H9 (cell line): ENCODE results near the gene ITGA11. TPM values are rescaled to one million over a fixed set of nuclear protein-coding genes. Genes with fewer than 3 reads are reported as not detected.

Source experiments
- DNase-seq: peaks from one replicate; pipeline ENCODE4 v3.0.0-alpha.2; 2017
- H2AFZ ChIP-seq: one replicate; pipeline ENCODE4 v1.6.1; 2013; ENCODE audit warnings: mild to moderate bottlenecking, low read length, control low read depth, moderate library complexity
- H2AK5ac ChIP-seq: 2 replicates; pipeline ENCODE4 v1.6.1; 2013; ENCODE audit warnings: low read length, control low read depth, mixed read lengths; ENCODE audit not compliant: insufficient read length
- H2BK120ac ChIP-seq: one replicate; pipeline ENCODE4 v1.6.1; 2013; ENCODE audit warnings: low read depth, mild to moderate bottlenecking, low read length, control low read depth, inconsistent platforms; ENCODE audit not compliant: poor library complexity, severe bottlenecking
- H2BK12ac ChIP-seq: 2 replicates; pipeline ENCODE4 v1.6.1; 2013; ENCODE audit warnings: low read length, control low read depth, mixed read lengths, low read depth; ENCODE audit not compliant: insufficient read length
- H2BK15ac ChIP-seq: 2 replicates; pipeline ENCODE4 v1.6.1; 2013; ENCODE audit warnings: low read depth, low read length, control low read depth
- H2BK20ac ChIP-seq: one replicate; pipeline ENCODE4 v1.6.1; 2013; ENCODE audit warnings: low read depth, mild to moderate bottlenecking, low read length, control low read depth, inconsistent platforms; ENCODE audit not compliant: poor library complexity, severe bottlenecking
- H2BK5ac ChIP-seq: 2 replicates; pipeline ENCODE4 v1.6.1; 2013; ENCODE audit warnings: low read length, control low read depth, mixed read lengths; ENCODE audit not compliant: insufficient read length
- H3K14ac ChIP-seq: 2 replicates; pipeline ENCODE4 v1.6.1; 2013; ENCODE audit warnings: low read length, control low read depth; ENCODE audit not compliant: insufficient read depth
- H3K18ac ChIP-seq: 2 replicates; pipeline ENCODE4 v1.6.1; 2013; ENCODE audit warnings: low read depth, mild to moderate bottlenecking, mixed read lengths, low read length, control low read depth; ENCODE audit not compliant: insufficient read length
- H3K23ac ChIP-seq: 2 replicates; pipeline ENCODE4 v1.6.1; 2013; ENCODE audit warnings: low read length, control low read depth, mixed read lengths, low read depth; ENCODE audit not compliant: insufficient read length
- H3K23me2 ChIP-seq: 2 replicates; pipeline ENCODE4 v1.6.1; 2013; ENCODE audit warnings: low read depth, mild to moderate bottlenecking, mixed read lengths, low read length, control low read depth; ENCODE audit not compliant: insufficient read length, poor library complexity, severe bottlenecking
- H3K27ac ChIP-seq: 2 replicates; pipeline ENCODE4 v1.5.1; 2013; ENCODE audit warnings: low read length, control low read depth, mixed read lengths, low read depth; ENCODE audit not compliant: insufficient read length
- H3K27me3 ChIP-seq: 2 replicates; pipeline ENCODE4 v1.6.1; 2013; ENCODE audit warnings: low read length, control low read depth, inconsistent platforms; ENCODE audit not compliant: insufficient read depth
- H3K4ac ChIP-seq: 2 replicates; pipeline ENCODE4 v1.6.1; 2013; ENCODE audit warnings: low read depth, mild to moderate bottlenecking, control low read depth, inconsistent platforms, low read length, moderate library complexity
- H3K4me1 ChIP-seq: 2 replicates; pipeline ENCODE4 v1.6.1; 2013; ENCODE audit warnings: low read length, control low read depth, inconsistent platforms; ENCODE audit not compliant: insufficient read depth
- H3K4me2 ChIP-seq: 2 replicates; pipeline ENCODE4 v1.6.1; 2013; ENCODE audit warnings: low read length, control low read depth, mixed read lengths; ENCODE audit not compliant: insufficient read length, insufficient read depth
- H3K56ac ChIP-seq: 2 replicates; pipeline ENCODE4 v1.6.1; 2013; ENCODE audit warnings: low read depth, mild to moderate bottlenecking, mixed read lengths, low read length, control low read depth; ENCODE audit not compliant: insufficient read length
- H3K79me1 ChIP-seq: 2 replicates; pipeline ENCODE4 v1.6.1; 2013; ENCODE audit warnings: low read depth, mild to moderate bottlenecking, moderate library complexity, low read length, control low read depth, inconsistent platforms; ENCODE audit not compliant: insufficient read depth, poor library complexity, severe bottlenecking
- H3K79me2 ChIP-seq: 2 replicates; pipeline ENCODE4 v1.6.1; 2013; ENCODE audit warnings: low read length, control low read depth, inconsistent platforms; ENCODE audit not compliant: insufficient read depth
- H3K9ac ChIP-seq: 2 replicates; pipeline ENCODE4 v1.6.1; 2013; ENCODE audit warnings: low read length, control low read depth, mixed read lengths; ENCODE audit not compliant: insufficient read length; ENCODE audit errors: extremely low read depth
- H3K9me3 ChIP-seq: one replicate; pipeline ENCODE4 v1.6.1; 2013; ENCODE audit warnings: low read depth, low read length, inconsistent platforms; ENCODE audit not compliant: control insufficient read depth
- H3T11ph ChIP-seq: one replicate; pipeline ENCODE4 v1.6.1; 2013; ENCODE audit warnings: mild to moderate bottlenecking, low read length, control low read depth, inconsistent platforms
- H4K20me1 ChIP-seq: one replicate; pipeline ENCODE4 v1.6.1; 2013; ENCODE audit not compliant: control insufficient read depth, insufficient read length, insufficient read depth
- H4K5ac ChIP-seq: 2 replicates; pipeline ENCODE4 v1.6.1; 2013; ENCODE audit warnings: low read depth, mild to moderate bottlenecking, mixed read lengths, low read length, control low read depth; ENCODE audit not compliant: insufficient read length
- H4K8ac ChIP-seq: replicated peaks from 2 replicates; pipeline ENCODE4 v1.6.1; 2013; ENCODE audit warnings: low read length, control low read depth, mixed read lengths, low read depth; ENCODE audit not compliant: insufficient read length
- H4K91ac ChIP-seq: 2 replicates; pipeline ENCODE4 v1.6.1; 2013; ENCODE audit warnings: low read depth, mild to moderate bottlenecking, moderate library complexity, mixed read lengths, low read length, control low read depth; ENCODE audit not compliant: insufficient read length
- H3K27ac Mint-ChIP-seq, 3 experiments: 2 replicates in 2 of 3; 3 replicates in 1 of 3; pipeline ENCODE4 v1.8.0; 2020 to 2021; ENCODE audit warnings: mixed read lengths in 3 of 3, mild to moderate bottlenecking in 1 of 3, moderate library complexity in 1 of 3
- H3K27me3 Mint-ChIP-seq: 2 replicates; pipeline ENCODE4 v1.8.0; 2021; ENCODE audit warnings: low read depth, mild to moderate bottlenecking, moderate library complexity, mixed read lengths
- H3K36me3 Mint-ChIP-seq, 3 experiments: 2 replicates in 2 of 3; 3 replicates in 1 of 3; pipeline ENCODE4 v1.8.0; 2020 to 2021; ENCODE audit warnings: low read depth in 3 of 3, mixed read lengths in 3 of 3; ENCODE audit not compliant: insufficient read depth in 1 of 3
- H3K4me1 Mint-ChIP-seq, 2 experiments: 2 replicates each; pipeline ENCODE4 v1.8.0; 2020; ENCODE audit warnings: mixed read lengths in 2 of 2
- H3K4me3 Mint-ChIP-seq, 2 experiments: 2 replicates in 1 of 2; 3 replicates in 1 of 2; pipeline ENCODE4 v1.8.0; 2020 to 2021; ENCODE audit warnings: mild to moderate bottlenecking in 2 of 2, mixed read lengths in 2 of 2, moderate library complexity in 1 of 2
- H3K9me3 Mint-ChIP-seq, 2 experiments: 2 replicates in 1 of 2; 3 replicates in 1 of 2; pipeline ENCODE4 v1.8.0; 2020; ENCODE audit warnings: mild to moderate bottlenecking in 2 of 2, mixed read lengths in 2 of 2, moderate library complexity in 1 of 2
- WGBS: extraction: QIAGEN DNeasy Blood & Tissue Kit; methylation state at CpG from one replicate; pipeline ENCODE4 v1.1.7; 2013; ENCODE audit warnings: missing lambda C conversion rate, low lambda C conversion rate, mixed read lengths; ENCODE audit not compliant: insufficient read length; ENCODE audit errors: extremely low coverage; 5-methylcytosine and 5-hydroxymethylcytosine counted together
- total RNA-seq: library from RNA; stranded (reverse); gene quantifications from 2 replicates; pipeline ENCODE4 v1.2.1, GENCODE V29; 2021
- TF ChIP-seq, protein P1 (sequence below): fragments of 200-600 bp; sonication (generic); conservative IDR thresholded peaks from 3 replicates; pipeline ENCODE4 v1.8.0; 2021; ENCODE audit warnings: antibody characterized with exemption, mild to moderate bottlenecking

Gene ITGA11
- total RNA-seq, 1 experiment from 2014 or later = 0.07 TPM

DNA sequence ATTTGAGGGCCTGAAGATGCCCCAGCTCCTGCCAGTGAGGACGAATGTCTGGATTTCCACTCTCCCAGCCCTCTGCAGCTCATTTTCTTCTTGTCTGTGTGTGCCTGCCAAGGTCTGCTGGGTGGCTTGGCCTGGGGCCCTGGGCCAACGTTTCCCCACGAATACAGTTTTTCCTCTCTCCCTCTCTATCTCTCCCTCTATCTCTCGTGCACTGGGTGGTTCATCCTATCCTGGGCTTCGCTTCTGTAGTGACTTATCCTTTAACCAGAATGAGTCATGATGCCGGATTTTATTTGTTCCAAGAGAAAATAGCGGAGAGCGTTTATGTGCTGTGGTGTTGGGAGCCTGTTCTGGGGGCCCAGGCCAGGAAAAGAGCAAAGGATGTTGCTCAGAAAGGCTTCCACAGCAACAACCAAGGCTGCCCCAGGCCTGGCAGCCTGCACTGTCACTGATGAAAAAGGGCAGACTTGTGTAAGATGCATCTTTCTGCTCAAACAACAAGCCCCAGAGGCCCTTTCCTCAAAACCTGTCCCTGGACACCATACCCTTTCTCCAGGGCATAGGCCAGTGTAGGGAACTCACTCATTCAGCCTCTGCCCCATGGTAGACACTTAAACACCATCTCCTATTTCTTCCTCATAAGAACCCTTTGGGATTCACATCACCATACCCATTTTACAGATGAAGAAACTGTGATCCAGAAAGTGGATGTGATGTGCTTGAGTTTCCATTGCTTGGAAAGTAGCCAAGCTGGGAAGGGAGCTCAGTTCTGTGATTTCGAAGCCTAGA lies 47.3 kb downstream of the ITGA11 start:
- Histone ChIP-seq H3K79me2 (no peaks in the 10 kb centered on the region), H2BK12ac (no peak overlapping the region), H3K56ac (no peak overlapping the region), H2AFZ (no peak overlapping the region), H3T11ph (no peak overlapping the region), H3K9me3 (no peaks in the 10 kb centered on the region), H4K8ac (no peak overlapping the region), H2AK5ac (no peak overlapping the region), H2BK20ac (no peak overlapping the region), H2BK5ac (no peak overlapping the region), H3K27me3 (no peaks in the 10 kb centered on the region; the same call in 1 of the 2 replicates), H3K4me2 (no peak overlapping the region), H3K79me1 (no peaks in the 10 kb centered on the region), H3K14ac (no peak overlapping the region), H4K5ac (no peak overlapping the region), H2BK15ac (no peak overlapping the region), H3K4me1 (no peaks in the 10 kb centered on the region), H3K23ac (no peak overlapping the region), H2BK120ac (no peak overlapping the region), H4K20me1 (no peaks in the 10 kb centered on the region), H3K18ac (no peak overlapping the region), H3K23me2 (no peaks in the 10 kb centered on the region), H3K4ac (no peak overlapping the region), H3K9ac (no peak overlapping the region), H4K91ac (no peak overlapping the region), H3K27ac (no peak overlapping the region)
- TF ChIP-seq, protein P1, sequence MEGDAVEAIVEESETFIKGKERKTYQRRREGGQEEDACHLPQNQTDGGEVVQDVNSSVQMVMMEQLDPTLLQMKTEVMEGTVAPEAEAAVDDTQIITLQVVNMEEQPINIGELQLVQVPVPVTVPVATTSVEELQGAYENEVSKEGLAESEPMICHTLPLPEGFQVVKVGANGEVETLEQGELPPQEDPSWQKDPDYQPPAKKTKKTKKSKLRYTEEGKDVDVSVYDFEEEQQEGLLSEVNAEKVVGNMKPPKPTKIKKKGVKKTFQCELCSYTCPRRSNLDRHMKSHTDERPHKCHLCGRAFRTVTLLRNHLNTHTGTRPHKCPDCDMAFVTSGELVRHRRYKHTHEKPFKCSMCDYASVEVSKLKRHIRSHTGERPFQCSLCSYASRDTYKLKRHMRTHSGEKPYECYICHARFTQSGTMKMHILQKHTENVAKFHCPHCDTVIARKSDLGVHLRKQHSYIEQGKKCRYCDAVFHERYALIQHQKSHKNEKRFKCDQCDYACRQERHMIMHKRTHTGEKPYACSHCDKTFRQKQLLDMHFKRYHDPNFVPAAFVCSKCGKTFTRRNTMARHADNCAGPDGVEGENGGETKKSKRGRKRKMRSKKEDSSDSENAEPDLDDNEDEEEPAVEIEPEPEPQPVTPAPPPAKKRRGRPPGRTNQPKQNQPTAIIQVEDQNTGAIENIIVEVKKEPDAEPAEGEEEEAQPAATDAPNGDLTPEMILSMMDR = no peak
- Mint-ChIP-seq H3K36me3 (peaks cover 0 to 2% (median 0%) of the 10 kb centered on the region in 3 experiments; a peak in 1 of 7 replicates), H3K9me3 (no peaks in the 10 kb centered on the region; a peak in 1 of 5 replicates), H3K4me1 (no peaks in the 10 kb centered on the region), H3K27me3 (no peaks in the 10 kb centered on the region; the same call in 1 of the 2 replicates), H3K27ac (no peak overlapping the region), H3K4me3 (no peak overlapping the region)
- WGBS = no CpG with 5 or more reads among the region's 9 CpGs
- peak; percentile 9 for DNase-seq
